ENCODE data around the gene ANKRD44.

ANKRD44 gene

GRCh38 chr2:197107291-197108269 is 203.0 kb downstream of the ANKRD44 start:
- no peak for DNase-seq (ENCODE audit: low spot score)

DNA sequence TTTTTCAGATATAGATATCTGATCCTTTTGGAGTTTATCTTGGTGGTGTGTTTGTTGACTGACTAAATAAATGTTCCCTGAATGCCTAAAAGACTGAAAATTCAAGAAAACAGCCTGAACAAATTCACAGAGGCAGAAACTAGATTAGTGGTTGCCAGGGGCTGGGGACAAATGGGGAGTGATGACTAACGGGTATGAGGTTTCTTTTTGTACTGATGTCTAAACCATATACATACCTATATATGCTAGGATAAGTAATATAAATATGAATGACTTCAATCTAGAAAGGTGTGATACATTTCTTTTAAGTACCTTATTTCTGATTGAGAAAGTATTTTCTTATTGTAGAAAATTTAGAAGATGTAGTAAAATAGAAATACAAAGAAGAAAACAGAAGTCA is 207.2 kb downstream of the ANKRD44 start:
- no peak for DNase-seq (ENCODE audit: low spot score)

DNA sequence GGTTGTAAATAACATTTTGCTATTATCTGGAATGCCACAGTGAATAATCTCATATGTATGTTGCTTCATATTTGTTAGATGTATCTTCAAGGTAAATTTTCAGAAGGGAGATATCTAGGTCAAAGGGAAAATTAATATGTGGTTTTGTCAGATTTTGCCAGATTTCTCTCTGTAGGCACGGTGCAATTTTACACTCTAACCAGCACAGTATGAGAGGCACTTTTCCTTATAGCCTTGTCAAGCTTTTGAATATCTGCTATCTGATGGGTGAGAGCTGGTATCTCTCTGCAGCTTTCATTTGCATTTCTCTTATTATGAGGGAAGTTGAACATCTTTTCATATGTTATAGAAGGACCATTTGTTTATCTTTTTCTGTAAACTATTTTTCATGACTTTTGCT is 208.3 kb downstream of the ANKRD44 start:
- no peak for DNase-seq (ENCODE audit: low spot score)

GRCh38 chr2:197101519-197101918 is 209.1 kb downstream of the ANKRD44 start:
- DNase-seq (ENCODE audit: low spot score): no peak

DNA sequence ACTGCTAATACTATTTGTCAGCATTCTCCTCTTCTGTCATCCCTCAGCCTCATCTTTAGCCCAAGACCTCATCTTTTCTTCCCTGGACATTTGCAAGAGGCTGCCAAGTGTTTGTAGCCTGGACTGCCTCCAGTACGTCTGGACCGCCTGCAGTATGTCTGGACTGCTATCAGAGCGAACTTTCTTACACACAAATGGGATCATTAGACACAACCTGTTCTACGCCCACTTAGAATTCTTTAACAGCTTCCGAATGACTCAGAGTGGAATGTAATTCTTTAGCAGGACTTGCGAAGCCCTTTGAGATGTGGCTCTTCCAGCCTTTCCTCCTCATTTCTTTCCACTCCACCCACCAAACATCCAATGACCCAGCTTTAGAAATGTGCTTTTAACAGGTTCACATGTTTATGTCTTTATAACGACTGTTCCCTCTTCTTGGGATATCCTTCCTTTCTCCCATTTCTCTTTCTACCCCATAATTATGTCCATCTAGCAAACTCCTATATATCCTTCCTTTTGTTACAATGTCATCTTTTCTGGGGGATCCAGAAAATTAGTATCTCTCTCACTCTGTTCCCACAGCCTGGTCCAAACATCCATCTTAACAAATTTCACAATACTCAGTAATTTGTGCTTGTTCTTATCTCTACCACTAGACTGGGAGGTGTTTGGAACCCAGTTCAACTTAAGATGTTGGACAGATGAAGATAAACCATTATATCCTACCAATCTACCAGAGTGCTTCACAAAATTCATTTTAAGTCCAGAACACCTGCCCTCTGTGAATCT is 212.8 kb downstream of the ANKRD44 start:
- DNase-seq (ENCODE audit: low spot score): no peak

DNA sequence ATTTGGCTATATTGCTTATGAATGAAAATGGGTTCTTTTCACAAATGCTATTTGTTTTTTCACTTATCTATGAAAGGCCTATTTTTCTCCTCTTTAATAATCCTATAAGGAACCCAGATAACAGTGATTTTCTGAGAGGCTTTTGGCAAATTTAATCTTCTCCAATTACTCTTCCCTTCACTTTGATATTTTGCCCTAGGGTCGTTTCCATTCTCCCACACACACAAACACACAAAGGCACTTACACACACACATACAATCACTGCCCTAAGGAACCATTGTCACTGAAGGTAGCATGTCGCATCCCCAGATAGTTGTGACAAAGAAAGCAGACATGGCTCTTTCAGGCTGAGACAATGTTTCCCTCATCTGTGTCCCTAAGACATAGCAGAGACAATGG is 213.9 kb downstream of the ANKRD44 start:
- no peak for DNase-seq (ENCODE audit: low spot score)

DNA sequence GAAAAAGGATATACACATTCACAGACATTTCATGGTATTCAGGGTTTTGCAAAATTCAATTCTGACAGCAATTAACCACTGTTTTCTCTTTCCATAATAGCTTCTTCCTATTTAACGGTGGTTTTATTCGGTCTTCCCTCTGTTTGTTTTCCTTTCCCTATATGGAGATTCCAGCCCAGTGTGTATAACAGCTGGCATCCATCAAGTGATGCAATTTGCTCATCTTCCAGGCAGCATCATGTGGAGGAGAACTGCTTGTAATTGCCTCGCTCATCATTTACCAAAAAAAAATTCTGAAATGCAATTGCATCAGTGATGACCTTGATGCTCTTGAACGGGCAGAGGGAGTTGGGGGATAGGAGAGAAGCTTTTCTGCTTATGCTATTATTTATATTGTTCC is 218.1 kb downstream of the ANKRD44 start:
- no peak for DNase-seq (ENCODE audit: low spot score)

- DNase-seq (ENCODE audit: low spot score): peak; percentile 58
Observed at GRCh38 chr2:197090742-197091367, 219.7 kb downstream of the ANKRD44 start.

GRCh38 chr2:197089655-197090054 is 220.9 kb downstream of the ANKRD44 start:
- no peak for DNase-seq (ENCODE audit: low spot score)

DNA sequence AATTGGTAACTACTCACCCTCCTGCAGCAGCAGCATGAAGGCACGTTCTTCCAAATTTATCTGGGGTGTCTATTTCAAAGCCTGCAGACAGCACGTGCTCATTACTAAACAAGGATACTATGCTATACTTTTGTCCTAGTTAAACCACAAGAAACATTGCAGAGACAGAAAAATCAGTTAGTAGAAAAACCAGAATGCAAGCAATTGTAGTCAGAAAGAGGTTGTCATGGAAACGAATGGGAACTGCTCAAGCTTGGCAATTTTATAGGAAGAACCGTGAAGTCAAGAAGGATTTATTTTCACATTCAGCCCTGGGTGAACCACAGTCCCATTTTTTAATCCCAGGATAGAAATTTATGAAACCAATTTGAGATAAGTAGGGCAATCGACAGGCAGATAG is 221.9 kb downstream of the ANKRD44 start:
- DNase-seq (ENCODE audit: low spot score): no peak

DNA sequence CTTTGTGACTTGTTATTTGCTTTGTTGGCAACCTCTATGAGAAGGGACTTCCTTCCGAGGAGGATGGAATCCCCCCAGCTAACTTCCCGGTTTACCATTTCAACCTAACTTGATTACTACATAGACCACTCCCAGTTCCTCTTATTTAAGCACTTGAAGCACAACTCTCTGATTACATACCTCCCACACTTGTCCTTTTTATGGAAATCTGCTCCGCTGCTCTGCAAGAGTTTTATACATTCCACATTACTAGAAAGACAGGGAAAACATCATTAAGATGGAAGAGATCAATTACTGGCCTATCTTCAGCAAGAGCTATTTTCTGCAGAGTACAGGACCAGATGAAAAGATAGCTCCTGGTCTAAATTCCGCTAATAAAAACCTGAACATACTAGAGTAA is 224.1 kb downstream of the ANKRD44 start:
- DNase-seq (ENCODE audit: low spot score): no peak

- DNase-seq (ENCODE audit: low spot score): no peak
Observed at GRCh38 chr2:197085665-197086064, 224.9 kb downstream of the ANKRD44 start.

- no peak for DNase-seq (ENCODE audit: low spot score)
Observed at GRCh38 chr2:197081294-197081693, 229.3 kb downstream of the ANKRD44 start.

DNA sequence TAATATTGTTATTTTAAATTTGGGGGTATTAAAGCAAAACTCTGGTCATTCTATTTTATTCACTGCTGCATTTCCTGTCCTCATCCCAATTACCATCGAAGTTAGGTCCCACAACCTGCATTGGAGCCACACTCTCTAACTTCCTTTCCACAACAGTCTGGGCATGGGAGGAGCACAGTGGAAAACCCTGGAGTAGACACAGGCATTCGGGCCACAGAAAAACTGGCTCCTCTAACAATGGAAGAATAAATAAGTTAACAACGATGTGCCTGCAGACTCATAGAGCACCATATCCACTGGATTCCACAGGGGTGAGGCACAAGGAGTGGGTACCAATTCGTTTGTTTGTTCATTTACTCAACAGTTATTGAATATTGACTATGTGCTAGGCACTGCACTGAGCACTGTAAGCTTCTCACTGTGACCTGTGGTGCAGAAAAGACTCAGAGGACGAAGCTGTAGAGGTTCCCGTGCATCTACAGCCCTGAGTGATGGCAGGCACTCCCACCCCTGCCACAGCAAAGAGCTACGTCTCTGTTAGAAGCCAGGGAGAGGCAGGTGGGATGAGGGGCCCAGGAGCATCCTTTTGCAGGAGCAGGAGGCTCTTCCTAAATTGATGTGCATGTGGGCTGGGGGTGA is 229.9 kb downstream of the ANKRD44 start:
- no peak for DNase-seq (ENCODE audit: low spot score)

- DNase-seq (ENCODE audit: low spot score): no peak
Observed at GRCh38 chr2:197079832-197080555, 230.6 kb downstream of the ANKRD44 start.

DNA sequence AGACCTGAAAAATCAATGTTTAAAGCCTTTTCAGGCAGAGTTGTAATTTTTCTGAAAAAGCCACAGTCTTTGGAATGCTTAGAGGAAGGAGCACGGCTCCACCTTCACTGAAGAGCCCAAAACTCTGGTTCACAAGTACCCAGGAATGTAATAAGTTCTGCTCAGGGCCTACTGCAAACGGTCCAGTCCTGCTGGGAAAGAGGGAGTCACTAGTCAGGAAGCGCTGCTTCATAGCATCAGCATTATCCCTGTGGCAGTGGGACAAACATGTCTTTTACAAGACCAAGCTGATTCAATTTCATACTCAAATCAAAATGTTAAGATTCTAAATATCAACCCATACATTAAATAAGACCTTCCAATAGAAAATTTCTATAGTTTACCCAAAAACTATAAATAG is 231.2 kb downstream of the ANKRD44 start:
- DNase-seq (ENCODE audit: low spot score): no peak

DNA sequence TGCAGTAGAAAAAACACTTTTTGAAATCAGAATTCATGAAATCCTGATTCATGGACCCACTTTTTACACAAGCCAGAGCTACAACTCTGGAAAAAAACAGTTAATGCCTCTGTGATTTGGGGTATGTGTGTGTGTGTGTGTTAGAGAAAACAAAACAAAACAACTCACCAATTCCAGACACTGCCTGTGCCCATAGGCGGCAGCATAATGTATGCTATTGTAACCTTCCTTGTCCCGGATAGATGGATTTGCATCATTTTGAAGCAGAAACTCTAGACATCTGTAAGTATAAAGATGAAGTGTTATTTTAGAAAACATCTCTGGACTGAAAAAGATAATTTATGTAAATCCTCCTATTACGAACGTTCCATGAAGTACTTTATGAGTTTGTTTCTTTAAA is 232.0 kb downstream of the ANKRD44 start:
- no peak for DNase-seq (ENCODE audit: low spot score)

DNA sequence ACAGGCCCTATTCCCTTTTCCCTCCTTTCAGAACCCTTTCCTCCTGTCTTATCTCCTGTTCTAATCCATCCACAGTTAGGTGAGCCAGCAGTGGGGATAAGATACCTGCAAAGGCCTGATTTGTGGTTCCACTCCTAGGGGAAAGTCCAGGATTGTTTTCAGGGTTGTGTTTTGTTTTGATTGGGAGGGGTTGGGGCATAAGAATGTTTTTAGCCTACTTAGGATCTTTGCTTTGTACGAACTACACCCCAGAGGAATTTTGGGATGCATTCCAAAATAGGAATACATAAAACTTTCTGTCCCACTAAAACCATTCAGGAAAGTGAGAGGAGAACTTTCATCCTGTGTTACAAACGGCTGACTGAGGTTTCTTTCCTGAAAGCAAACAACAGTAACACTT is 233.2 kb downstream of the ANKRD44 start:
- no peak for DNase-seq (ENCODE audit: low spot score)

GRCh38 chr2:197076652-197077051 is 233.9 kb downstream of the ANKRD44 start:
- no peak for DNase-seq (ENCODE audit: low spot score)

- DNase-seq (ENCODE audit: low spot score): no peak
Observed at GRCh38 chr2:197075754-197076337, 234.7 kb downstream of the ANKRD44 start.

DNA sequence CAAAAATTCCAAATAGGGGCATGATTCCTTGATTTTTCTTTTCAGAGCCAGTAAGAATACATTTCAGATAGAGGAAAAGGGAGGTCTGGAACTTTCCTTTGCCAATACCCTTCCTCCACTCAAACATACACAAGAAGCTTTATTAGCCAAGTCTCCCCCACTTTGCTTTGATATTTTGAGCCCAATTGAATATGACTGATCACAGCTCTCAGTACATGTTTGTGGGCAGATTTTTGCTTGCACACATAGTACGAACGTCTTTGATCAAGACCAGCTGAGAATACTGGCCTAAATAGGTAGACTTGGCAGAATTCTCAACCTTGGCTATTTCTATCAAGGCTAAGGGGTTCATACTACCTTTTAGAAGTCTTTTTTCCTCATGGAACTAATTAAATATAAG is 235.3 kb downstream of the ANKRD44 start:
- no peak for DNase-seq (ENCODE audit: low spot score)

All from ecto neural progenitor cell (in vitro differentiated cells).